ENCODE measurements around the gene ATG9A. TPM values are rescaled to one million over a fixed set of nuclear protein-coding genes. Genes with fewer than 3 reads are reported as not detected.

ATG9A gene
- total and polyA plus RNA-seq, 4 donors: 9.6 to 36.6 (median 35.1) TPM

DNA sequence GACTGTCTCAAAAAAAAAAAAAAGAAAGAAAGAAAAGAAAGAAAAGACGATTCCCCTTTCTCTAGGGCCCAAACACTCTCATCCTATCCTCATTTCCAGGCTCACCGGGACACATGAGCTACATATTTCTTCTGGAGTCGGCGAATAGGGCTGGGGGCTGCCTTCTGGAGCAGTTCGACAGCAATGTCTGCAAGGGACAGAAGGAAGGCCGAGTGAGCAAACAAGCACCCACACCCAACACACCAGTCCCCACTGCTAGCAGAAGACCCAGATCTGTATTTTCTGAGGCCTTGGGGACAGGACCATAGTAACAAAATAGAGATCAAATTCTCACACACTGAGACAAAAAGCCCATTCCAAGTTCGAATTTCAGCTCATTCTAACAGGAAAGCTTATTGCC lies 54.0 kb downstream of the ATG9A start:
- Histone ChIP-seq H3K4me3 (ENCODE audit: low read length in 2 of 2) (peak overlapping the region in 1 of 2 donors; percentile 88), H3K27me3 (ENCODE audit: control insufficient read depth in 1 of 2, insufficient read depth in 2 of 2, low read length in 1 of 2) (no peaks in the 10 kb centered on the region), H3K36me3 (ENCODE audit: control insufficient read depth in 1 of 2, insufficient read depth in 2 of 2, low read length in 1 of 2) (peaks cover 0 to 4% of the 10 kb centered on the region in 2 donors), H3K27ac (ENCODE audit: low read depth in 1 of 2, low read length in 2 of 2) (no peak overlapping the region), H3K4me1 (ENCODE audit: control insufficient read depth in 1 of 2, insufficient read depth in 2 of 2, low read length in 2 of 2) (peaks cover 0 to 3% of the 10 kb centered on the region in 2 donors), H3K9me3 (ENCODE audit: control insufficient read depth, low read length) (no peaks in the 10 kb centered on the region)
- 81 to 83% methylated on average over 7 of the region's 7 CpGs for WGBS, 2 donors
- intact Hi-C loops (cut with DNase I): loop anchor here (5.0 to 10.0 kb wide), 3 partner anchors 52 to 212 kb away; partner anchors contain the start of genes DNPEP (in 2 of the 2), ANKZF1 (in 1 of the 2) and ATG9A (in 1 of the 2)
- ATAC-seq (ENCODE audit: low FRiP score): no peak
- DNase-seq: no peak

DNA sequence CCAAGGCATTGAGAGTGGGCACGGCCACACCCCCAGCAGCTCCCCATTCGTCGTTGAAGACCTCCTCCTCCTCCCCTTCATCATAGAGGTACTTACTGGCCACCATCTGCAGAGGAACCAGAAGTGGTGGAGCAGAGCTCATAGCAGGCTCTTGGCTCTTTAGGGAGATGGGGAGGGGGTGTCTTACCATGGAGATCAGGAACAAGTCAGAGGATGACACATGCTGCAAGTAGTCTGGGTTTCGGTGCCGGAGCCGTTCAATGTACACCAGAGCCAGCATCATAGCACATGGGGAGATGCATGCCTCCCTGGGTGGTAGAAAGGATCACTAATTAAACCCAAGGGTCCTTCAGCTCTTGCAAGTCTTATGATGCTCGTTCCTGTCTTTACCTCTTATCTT lies 54.6 kb downstream of the ATG9A start:
- WGBS, 2 donors: 82 to 83% methylated on average over 7 of the region's 7 CpGs

DNA sequence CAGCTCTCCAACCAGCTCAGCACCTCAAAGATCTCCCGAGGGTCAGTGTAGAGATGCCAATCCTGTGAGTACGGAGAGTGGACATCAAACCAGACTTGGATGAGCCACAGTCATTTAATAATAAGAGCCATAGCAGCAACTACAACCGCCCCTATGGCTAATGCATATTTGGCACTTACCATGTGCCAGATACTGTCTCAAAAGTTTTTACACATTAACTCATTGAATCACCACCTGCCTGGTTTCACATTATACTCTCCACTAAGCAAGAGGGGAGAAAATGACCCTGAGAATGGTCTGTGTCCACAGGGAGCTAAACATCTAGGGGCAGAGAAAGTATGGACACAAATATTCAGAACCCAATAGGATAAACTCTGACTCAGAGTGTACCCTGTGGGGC lies 55.3 kb downstream of the ATG9A start:
- no peak for DNase-seq
- peaks cover 0 to 4% of the 10 kb centered on the region in 2 donors for H3K36me3 ChIP-seq (ENCODE audit: control insufficient read depth in 1 of 2, insufficient read depth in 2 of 2, low read length in 1 of 2)
- ATAC-seq (ENCODE audit: low FRiP score): no peak
- WGBS, 2 donors: 80 to 85% methylated on average over 3 of the region's 3 CpGs
- no peaks in the 10 kb centered on the region for H3K9me3 ChIP-seq (ENCODE audit: control insufficient read depth, low read length)
- no peak overlapping the region for H3K27ac ChIP-seq (ENCODE audit: low read depth in 1 of 2, low read length in 2 of 2)
- no peak overlapping the region for H3K4me3 ChIP-seq (ENCODE audit: low read length in 2 of 2)
- H3K27me3 ChIP-seq (ENCODE audit: control insufficient read depth in 1 of 2, insufficient read depth in 2 of 2, low read length in 1 of 2): no peaks in the 10 kb centered on the region
- intact Hi-C loops (cut with DNase I): loop anchor here in 1 of 2 donors (5.0 to 10.0 kb wide), 2 partner anchors 123 to 211 kb away; partner anchors contain the start of gene DNPEP
- peaks cover 0 to 3% of the 10 kb centered on the region in 2 donors for H3K4me1 ChIP-seq (ENCODE audit: control insufficient read depth in 1 of 2, insufficient read depth in 2 of 2, low read length in 2 of 2)

More for the DNA sequence above, 54.6 kb downstream of the ATG9A start:
- Histone ChIP-seq H3K4me3 (ENCODE audit: low read length in 2 of 2) (no peak overlapping the region), H3K36me3 (ENCODE audit: control insufficient read depth in 1 of 2, insufficient read depth in 2 of 2, low read length in 1 of 2) (peaks cover 0 to 4% of the 10 kb centered on the region in 2 donors), H3K27ac (ENCODE audit: low read depth in 1 of 2, low read length in 2 of 2) (no peak overlapping the region), H3K9me3 (ENCODE audit: control insufficient read depth, low read length) (no peaks in the 10 kb centered on the region), H3K4me1 (ENCODE audit: control insufficient read depth in 1 of 2, insufficient read depth in 2 of 2, low read length in 2 of 2) (peaks cover 0 to 3% of the 10 kb centered on the region in 2 donors), H3K27me3 (ENCODE audit: control insufficient read depth in 1 of 2, insufficient read depth in 2 of 2, low read length in 1 of 2) (no peaks in the 10 kb centered on the region)
- DNase-seq (no peak), ATAC-seq (ENCODE audit: low FRiP score) (no peak)
- intact Hi-C loops (cut with DNase I): loop anchor here (5.0 to 10.0 kb wide), 4 partner anchors 52 to 212 kb away; partner anchors contain the start of genes DNPEP (in 2 of the 2), ANKZF1 (in 1 of the 2) and ATG9A (in 1 of the 2)

DNA sequence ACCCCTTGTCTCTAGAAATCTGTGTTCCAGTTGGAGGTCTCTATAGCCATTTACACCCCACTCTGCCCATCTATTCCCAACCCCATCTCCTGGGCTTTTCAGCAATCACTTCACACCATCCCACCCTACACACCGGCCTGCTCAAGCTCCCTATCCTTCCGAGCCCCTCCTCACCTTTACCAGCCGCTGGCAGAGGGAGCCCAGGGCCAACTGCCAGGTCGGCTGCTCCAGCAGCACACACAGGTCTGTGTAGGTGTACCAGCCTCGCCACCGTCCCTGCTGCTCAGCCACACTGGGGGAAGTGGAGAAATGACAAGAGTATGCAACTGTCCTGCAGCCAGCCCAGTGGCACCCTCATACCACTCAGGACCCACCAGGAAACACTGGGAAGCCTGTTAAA lies 56.3 kb downstream of the ATG9A start:
- H3K4me1 ChIP-seq (ENCODE audit: control insufficient read depth in 1 of 2, insufficient read depth in 2 of 2, low read length in 2 of 2): no peaks in the 10 kb centered on the region
- intact Hi-C loops (cut with DNase I): loop anchor here in 1 of 2 donors (5.0 to 10.0 kb wide), 2 partner anchors 124 to 212 kb away; partner anchors contain the start of gene DNPEP

DNA sequence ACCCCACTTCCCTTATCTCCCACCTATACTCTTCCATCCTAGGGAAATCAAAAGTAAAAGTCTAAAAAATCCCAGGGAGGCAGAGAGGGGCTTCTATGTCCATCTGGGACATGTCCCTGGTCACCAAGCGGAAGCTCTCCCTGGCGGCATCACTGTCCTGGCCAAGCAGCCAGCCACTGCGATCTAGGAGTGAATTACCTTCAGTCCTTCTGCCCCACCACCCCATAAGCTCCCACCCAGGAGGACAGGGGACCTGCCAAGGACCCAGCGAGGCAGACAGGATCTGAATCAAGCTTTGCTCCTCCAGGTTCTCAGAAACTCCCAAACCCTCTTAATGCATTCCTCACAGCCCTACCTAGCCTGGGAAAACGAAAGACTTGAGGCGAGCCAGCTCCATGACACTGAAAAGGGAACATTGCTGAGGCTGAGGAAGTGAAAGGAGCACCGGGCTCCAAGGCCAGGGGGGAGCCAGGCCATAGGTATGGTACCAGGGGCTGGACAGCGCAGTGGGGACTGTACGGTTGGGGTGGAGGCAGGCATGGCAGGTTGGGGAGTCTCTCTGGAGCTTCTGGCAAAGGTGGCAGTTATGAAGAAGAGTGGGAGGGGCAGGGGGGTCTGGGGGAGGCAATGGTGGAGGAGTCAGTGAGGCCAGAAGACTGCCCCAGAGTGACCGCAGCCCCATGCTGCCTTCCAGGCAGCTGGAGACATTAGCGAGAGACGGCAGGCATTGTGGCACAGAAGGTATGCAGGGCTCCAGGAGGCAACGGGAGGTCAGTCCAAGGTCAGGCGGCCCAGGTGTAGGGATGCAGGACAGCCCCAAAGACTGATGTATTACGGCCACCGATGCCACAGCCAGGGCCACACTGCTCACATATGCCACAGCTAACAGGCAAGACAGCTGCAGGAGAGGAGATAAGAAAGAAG lies 56.9 kb downstream of the ATG9A start:
- no peaks in the 10 kb centered on the region for H3K27me3 ChIP-seq (ENCODE audit: control insufficient read depth in 1 of 2, insufficient read depth in 2 of 2, low read length in 1 of 2)
- WGBS, 2 donors: 86% methylated on average over 16 of the region's 16 CpGs
- no peaks in the 10 kb centered on the region for H3K9me3 ChIP-seq (ENCODE audit: control insufficient read depth, low read length)
- DNase-seq (no peak), ATAC-seq (ENCODE audit: low FRiP score) (no peak)
- no peaks in the 10 kb centered on the region for H3K4me1 ChIP-seq (ENCODE audit: control insufficient read depth in 1 of 2, insufficient read depth in 2 of 2, low read length in 2 of 2)
- intact Hi-C loops (cut with DNase I): loop anchor here in 1 of 2 donors (5.0 to 10.0 kb wide), 2 partner anchors 125 to 212 kb away; partner anchors contain the start of gene DNPEP
- no peak overlapping the region for H3K27ac ChIP-seq (ENCODE audit: low read depth in 1 of 2, low read length in 2 of 2)
- no peak overlapping the region for H3K4me3 ChIP-seq (ENCODE audit: low read length in 2 of 2)
- peaks cover 0 to 4% of the 10 kb centered on the region in 2 donors for H3K36me3 ChIP-seq (ENCODE audit: control insufficient read depth in 1 of 2, insufficient read depth in 2 of 2, low read length in 1 of 2)

More for the DNA sequence above, 56.3 kb downstream of the ATG9A start:
- Histone ChIP-seq H3K9me3 (ENCODE audit: control insufficient read depth, low read length) (no peaks in the 10 kb centered on the region), H3K27me3 (ENCODE audit: control insufficient read depth in 1 of 2, insufficient read depth in 2 of 2, low read length in 1 of 2) (no peaks in the 10 kb centered on the region), H3K4me3 (ENCODE audit: low read length in 2 of 2) (no peak overlapping the region), H3K36me3 (ENCODE audit: control insufficient read depth in 1 of 2, insufficient read depth in 2 of 2, low read length in 1 of 2) (peaks cover 0 to 4% of the 10 kb centered on the region in 2 donors), H3K27ac (ENCODE audit: low read depth in 1 of 2, low read length in 2 of 2) (no peak overlapping the region)
- ATAC-seq (ENCODE audit: low FRiP score): no peak
- 87 to 89% methylated on average over 6 of the region's 6 CpGs for WGBS, 2 donors
- no peak for DNase-seq

DNA sequence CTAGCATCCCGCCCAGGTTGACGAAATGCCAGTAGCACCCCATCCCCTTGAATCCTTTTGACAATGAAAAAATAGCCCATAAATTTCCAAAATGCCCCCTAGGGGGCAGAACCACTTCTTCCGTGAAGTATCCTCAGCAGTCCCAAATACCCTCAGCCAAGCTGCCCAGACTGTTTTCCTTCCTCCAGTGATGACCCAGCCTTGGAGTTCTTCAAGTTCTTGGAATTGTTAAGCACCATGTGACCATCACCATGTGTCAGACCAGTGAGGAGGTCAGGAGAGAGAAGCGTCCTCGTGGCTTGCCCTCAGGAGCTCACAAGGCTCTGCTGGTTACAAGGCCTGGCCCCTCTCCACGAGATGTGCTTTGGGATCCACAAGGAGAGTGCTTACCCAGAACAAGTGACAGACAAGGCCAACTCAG lies 58.2 kb downstream of the ATG9A start:
- 18 to 21% methylated on average over 6 of the region's 6 CpGs for WGBS, 2 donors
- intact Hi-C loops (cut with DNase I): loop anchor here in 1 of 2 donors (5.0 to 10.0 kb wide), 2 partner anchors 126 to 214 kb away; partner anchors contain the start of gene DNPEP

DNA sequence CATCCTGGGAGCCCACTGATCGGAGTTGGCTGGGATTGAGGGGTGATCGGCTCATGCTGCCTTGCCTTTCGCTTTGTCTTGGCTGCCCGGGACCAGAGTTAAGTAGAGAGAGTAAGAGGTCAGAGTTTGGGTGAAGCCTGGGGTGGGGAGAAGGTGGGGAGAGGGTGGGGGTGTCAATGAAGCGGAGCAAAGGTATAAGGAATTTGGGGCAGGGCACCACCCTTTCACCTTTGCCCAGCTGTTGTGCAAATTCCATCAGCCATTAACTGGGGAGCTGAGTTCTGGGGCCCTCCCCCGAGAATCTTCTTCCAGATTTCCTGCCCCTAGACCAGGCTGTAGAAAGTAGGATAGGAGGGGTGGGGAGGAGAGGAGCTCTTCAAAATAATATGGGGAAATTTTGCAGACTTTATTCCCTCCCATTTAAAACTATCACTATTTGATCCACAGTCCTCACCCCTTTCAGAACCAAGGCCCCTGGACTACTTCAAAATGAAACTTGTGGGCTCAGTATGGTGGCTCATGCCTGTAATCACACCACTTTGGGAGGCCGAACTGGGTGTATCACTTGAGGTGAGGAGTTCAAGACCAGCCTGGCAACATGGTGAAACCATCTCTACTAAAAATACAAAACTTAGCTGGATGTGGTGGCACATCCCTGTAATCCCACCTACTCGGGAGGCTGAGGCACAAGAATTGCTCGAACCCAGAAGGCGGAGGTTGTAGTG lies 59.3 kb downstream of the ATG9A start, which contains the start of gene SLC23A3:
SLC23A3 (minus strand) TSS at position 100 of the 725 bp plus-strand sequence; CDS start at position 55, 45 bp downstream.
- Histone ChIP-seq H3K4me3 (ENCODE audit: low read length in 2 of 2) (no peak within 1 kb of the TSS), H3K27ac (ENCODE audit: low read depth in 1 of 2, low read length in 2 of 2) (no peak within 1 kb of the TSS), H3K9me3 (ENCODE audit: control insufficient read depth, low read length) (no peaks in the 10 kb centered on the region), H3K4me1 (ENCODE audit: control insufficient read depth in 1 of 2, insufficient read depth in 2 of 2, low read length in 2 of 2) (no peaks in the 10 kb centered on the region), H3K36me3 (ENCODE audit: control insufficient read depth in 1 of 2, insufficient read depth in 2 of 2, low read length in 1 of 2) (peaks cover 0 to 4% of the 10 kb centered on the region in 2 donors), H3K27me3 (ENCODE audit: control insufficient read depth in 1 of 2, insufficient read depth in 2 of 2, low read length in 1 of 2) (no peaks in the 10 kb centered on the region)
- DNase-seq: no peak
- intact Hi-C loops (cut with DNase I): loop anchor here (5.0 to 10.0 kb wide), 3 partner anchors 127 to 365 kb away; partner anchors contain the start of gene DNPEP (in 1 of the 2)
- WGBS, 2 donors: 89 to 90% methylated on average over 10 of the region's 10 CpGs
- ATAC-seq (ENCODE audit: low FRiP score): no peak

More for the DNA sequence above, 58.2 kb downstream of the ATG9A start:
- Histone ChIP-seq H3K27ac (ENCODE audit: low read depth in 1 of 2, low read length in 2 of 2) (peak overlapping the region; percentile 11 to 72), H3K27me3 (ENCODE audit: control insufficient read depth in 1 of 2, insufficient read depth in 2 of 2, low read length in 1 of 2) (no peaks in the 10 kb centered on the region), H3K4me3 (ENCODE audit: low read length in 2 of 2) (no peak overlapping the region), H3K36me3 (ENCODE audit: control insufficient read depth in 1 of 2, insufficient read depth in 2 of 2, low read length in 1 of 2) (peaks cover 0 to 4% of the 10 kb centered on the region in 2 donors), H3K4me1 (ENCODE audit: control insufficient read depth in 1 of 2, insufficient read depth in 2 of 2, low read length in 2 of 2) (no peaks in the 10 kb centered on the region), H3K9me3 (ENCODE audit: control insufficient read depth, low read length) (no peaks in the 10 kb centered on the region)
- ATAC-seq (ENCODE audit: low FRiP score) (peak; percentile 81), DNase-seq (peak in 1 of 2 donors; percentile 64)

Data from aorta (tissue), 5 donors.